Stimulated activated CD4-positive, alpha-beta T cell treated with anti-CD3 and anti-CD28 coated beads, Interleukin-12 subunit alpha, Interleukin-12 subunit beta, amount 100 ng/mL, for 24 hours (primary cell): ENCODE measurements around the gene TMPRSS9.
"Not testable (repeated sequence)": the region's sequence is repeated elsewhere in the genome, so short reads cannot be mapped to it uniquely, and the experiment has no call there.

ENCODE experiments used
- DNase-seq, 2 experiments: peaks; one replicate each; pipeline ENCODE4 v3.0.0-alpha.2; 2020; ENCODE audit warnings: low read depth in 2 of 2

TMPRSS9 gene

GRCh38 chr19:2436384-2436783 lies 76.3 kb downstream of the TMPRSS9 start:
- no peak for DNase-seq

- no peak for DNase-seq
Observed at GRCh38 chr19:2436926-2437325, 76.9 kb downstream of the TMPRSS9 start.

- DNase-seq, result no peak
Observed at GRCh38 chr19:2438178-2438577, 78.1 kb downstream of the TMPRSS9 start.

GRCh38 chr19:2440515-2440914 lies 80.5 kb downstream of the TMPRSS9 start:
- no peak for DNase-seq

- DNase-seq, result no peak
Observed at GRCh38 chr19:2441096-2441752, 81.2 kb downstream of the TMPRSS9 start.

GRCh38 chr19:2443116-2443784 lies 83.2 kb downstream of the TMPRSS9 start:
- no peak for DNase-seq

GRCh38 chr19:2443785-2444182 lies 83.7 kb downstream of the TMPRSS9 start:
- DNase-seq, result no peak

- no peak for DNase-seq
Observed at GRCh38 chr19:2444251-2445002, 84.4 kb downstream of the TMPRSS9 start.

- no peak for DNase-seq
Observed at GRCh38 chr19:2446381-2446780, 86.3 kb downstream of the TMPRSS9 start.

GRCh38 chr19:2449019-2449418 lies 89.0 kb downstream of the TMPRSS9 start:
- DNase-seq, result no peak

- no peak for DNase-seq
Observed at GRCh38 chr19:2451138-2451537, 91.1 kb downstream of the TMPRSS9 start.

- DNase-seq, result no peak
Observed at GRCh38 chr19:2451741-2452140, 91.7 kb downstream of the TMPRSS9 start.

- DNase-seq, result no peak
Observed at GRCh38 chr19:2453431-2454025, 93.5 kb downstream of the TMPRSS9 start.

- no peak for DNase-seq
Observed at GRCh38 chr19:2454199-2454961, 94.3 kb downstream of the TMPRSS9 start.

GRCh38 chr19:2454962-2455850 lies 95.1 kb downstream of the TMPRSS9 start:
- DNase-seq, result no peak

GRCh38 chr19:2455851-2456570 lies 95.9 kb downstream of the TMPRSS9 start:
- peak in 1 of 2 experiments; percentile 59 for DNase-seq

- DNase-seq, result no peak
Observed at GRCh38 chr19:2457394-2458037, 97.5 kb downstream of the TMPRSS9 start.

- DNase-seq, result no peak
Observed at GRCh38 chr19:2458054-2458453, 98.0 kb downstream of the TMPRSS9 start.

GRCh38 chr19:2458776-2459175 lies 98.7 kb downstream of the TMPRSS9 start:
- not testable (repeated sequence) for DNase-seq
